ENCODE measurements around the gene TALDO1. TPM values are rescaled to one million over a fixed set of nuclear protein-coding genes. Genes with fewer than 3 reads are reported as not detected.
A peak's percentile ranks its signal among the peaks of the same experiment; 100 is the strongest.
"Not testable (repeated sequence)": the region's sequence is repeated elsewhere in the genome, so short reads cannot be mapped to it uniquely, and the experiment has no call there.

Gene TALDO1
- total and polyA plus RNA-seq, 10 donors: 108 to 292 (median 208) TPM

- Histone ChIP-seq H3K4me3 (no peak overlapping the region), H3K27ac (no peak overlapping the region), H3K27me3 (replicated peaks in 1 of 7) (peaks cover 0 to 23% (median 0%) of the 10 kb centered on the region in 7 donors), H3K4me1 (peaks cover 2 to 33% (median 16%) of the 10 kb centered on the region in 6 donors), H3K9me3 (no peaks in the 10 kb centered on the region), H3K36me3 (no peaks in the 10 kb centered on the region)
- DNase-seq: no peak
- no peak for TF ChIP-seq POLR2AphosphoS5 (IDR thresholded peaks at IDR 0.05)
- no peak for TF ChIP-seq CTCF (IDR thresholded peaks at IDR 0.05 in 8 of 11, conservative IDR thresholded peaks at IDR 0.05 in 3 of 11)
- no peak for TF ChIP-seq POLR2A (IDR thresholded peaks at IDR 0.05)
- intact Hi-C loops (cut with DNase I; ENCODE audit: low total_unique reads): no loop called here
- WGBS, 5 donors: 80 to 90% (median 82%) methylated on average over 19 to 20 of the region's 20 CpGs
These were observed 14.2 kb upstream of the TALDO1 start for GRCh38 chr11:733072-733471.

GRCh38 chr11:734541-734940 lies 12.7 kb upstream of the TALDO1 start:
- intact Hi-C loops (cut with DNase I; ENCODE audit: low total_unique reads); DNase-seq: not testable (repeated sequence)

DNA sequence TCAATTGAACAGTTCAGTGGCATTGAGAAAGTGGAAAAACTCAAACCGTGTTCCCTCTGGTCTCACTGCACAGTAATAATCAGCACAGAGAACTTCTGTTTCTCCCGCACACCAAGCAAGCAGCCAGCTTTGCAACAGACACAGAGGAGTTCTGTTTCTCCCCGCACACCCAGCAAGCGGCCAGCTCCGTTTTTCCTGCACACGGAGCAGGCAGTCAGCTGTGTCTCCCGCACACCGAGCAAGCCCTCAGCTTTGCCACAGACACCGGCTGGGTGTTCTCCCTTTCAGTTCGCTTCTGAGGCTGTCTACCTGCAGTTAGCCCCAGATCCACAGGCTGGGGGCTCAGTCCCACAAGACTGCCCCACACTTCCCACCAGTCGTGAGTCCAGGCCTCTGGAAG lies 9.9 kb upstream of the TALDO1 start:
- Histone ChIP-seq H3K27me3 (replicated peaks in 1 of 7) (peaks cover 0 to 18% (median 0%) of the 10 kb centered on the region in 7 donors), H3K36me3 (no peaks in the 10 kb centered on the region), H3K4me1 (peaks cover 0 to 16% (median 12%) of the 10 kb centered on the region in 6 donors), H3K4me3 (peak overlapping the region in 1 of 8 donors; percentile 36), H3K9me3 (no peaks in the 10 kb centered on the region), H3K27ac (peak overlapping the region in 3 of 8 donors; percentile 10 to 47 (median 26))
- DNase-seq: no peak
- TF ChIP-seq POLR2A (IDR thresholded peaks at IDR 0.05) (no peak), POLR2AphosphoS5 (IDR thresholded peaks at IDR 0.05) (no peak), CTCF (IDR thresholded peaks at IDR 0.05 in 8 of 11, conservative IDR thresholded peaks at IDR 0.05 in 3 of 11) (no peak)
- WGBS, 5 donors: 5 to 29% (median 17%) methylated on average over 11 of the region's 11 CpGs
- intact Hi-C loops (cut with DNase I; ENCODE audit: low total_unique reads): no loop called here

More at GRCh38 chr11:734541-734940, 12.7 kb upstream of the TALDO1 start:
- WGBS, 5 donors: 92 to 96% (median 93%) methylated on average over 14 to 26 of the region's 26 CpGs
- Histone ChIP-seq H3K4me1 (peaks cover 0 to 22% (median 12%) of the 10 kb centered on the region in 6 donors), H3K27me3 (replicated peaks in 1 of 7) (peaks cover 0 to 16% (median 0%) of the 10 kb centered on the region in 7 donors)
- not testable (repeated sequence) for H3K36me3 ChIP-seq, H3K9me3 ChIP-seq, H3K4me3 ChIP-seq, H3K27ac ChIP-seq

GRCh38 chr11:737899-738298 lies 9.4 kb upstream of the TALDO1 start:
- H3K27me3 ChIP-seq (replicated peaks in 1 of 7): peaks cover 0 to 18% (median 0%) of the 10 kb centered on the region in 7 donors
- H3K9me3 ChIP-seq; intact Hi-C loops (cut with DNase I; ENCODE audit: low total_unique reads); H3K36me3 ChIP-seq; DNase-seq: not testable (repeated sequence)
- 10 to 35% (median 22%) methylated on average over 8 to 10 of the region's 10 CpGs for WGBS, 5 donors
- peak overlapping the region in 2 of 8 donors; percentile 10 to 47 for H3K27ac ChIP-seq
- H3K4me3 ChIP-seq: peak overlapping the region in 1 of 8 donors; percentile 36
- peaks cover 0 to 16% (median 12%) of the 10 kb centered on the region in 6 donors for H3K4me1 ChIP-seq

- Histone ChIP-seq H3K36me3 (no peaks in the 10 kb centered on the region), H3K9me3 (no peaks in the 10 kb centered on the region), H3K27ac (no peak overlapping the region), H3K4me3 (no peak overlapping the region), H3K27me3 (replicated peaks in 1 of 7) (peaks cover 0 to 13% (median 0%) of the 10 kb centered on the region in 7 donors), H3K4me1 (peaks cover 4 to 35% (median 20%) of the 10 kb centered on the region in 6 donors)
- TF ChIP-seq CTCF (IDR thresholded peaks at IDR 0.05 in 8 of 11, conservative IDR thresholded peaks at IDR 0.05 in 3 of 11) (no peak), POLR2AphosphoS5 (IDR thresholded peaks at IDR 0.05) (no peak)
- 86 to 95% (median 90%) methylated on average over 3 of the region's 3 CpGs for WGBS, 5 donors
- DNase-seq: no peak
- intact Hi-C loops (cut with DNase I; ENCODE audit: low total_unique reads): no loop called here
These were observed 5.1 kb upstream of the TALDO1 start for GRCh38 chr11:742156-742546.

All from spleen (tissue), 11 donors.